IMR-90 (cell line): Measurements from ENCODE around the gene ERP27. TPM values are rescaled to one million over a fixed set of nuclear protein-coding genes. Genes with fewer than 3 reads are reported as not detected.

Source experiments
- ATAC-seq: fragments of 200-7000 bp; cut with Tn5 transposase; 2 replicates; pipeline ENCODE4 v1.9.1; 2020; ENCODE audit warnings: low read depth, mild to moderate bottlenecking, moderate library complexity
- BruUV-seq: library from RNA; stranded (reverse); fragments of 400-500 nt; replicated peaks from 2 replicates; lab custom pipeline; 2021; lab: Mats Ljungman, UMichigan
- CTCF ChIA-PET: fragments of 300-600 bp; formaldehyde crosslinking; extraction: SDS; loops from one replicate; lab custom pipeline; 2021; ENCODE audit warnings: antibody characterized with exemption; lab: Yijun Ruan, JAX
- POLR2A ChIA-PET: fragments of 300-600 bp; sonication (Branson Sonifier 250); formaldehyde crosslinking; loops from one replicate; lab custom pipeline; 2022; ENCODE audit warnings: antibody characterized with exemption; ENCODE audit not compliant: unreplicated experiment; lab: Charles Lee
- DNase-seq: peaks from one replicate; pipeline ENCODE4 v3.0.0; 2013
- H2AFZ ChIP-seq: replicated peaks from 2 replicates; pipeline ENCODE3; 2013; ENCODE audit warnings: low read length, mild to moderate bottlenecking; ENCODE audit not compliant: poor library complexity
- H2AK5ac ChIP-seq: 2 replicates; pipeline ENCODE4 v1.6.1; 2013; ENCODE audit warnings: low read depth, low read length, inconsistent platforms
- H2AK9ac ChIP-seq: replicated peaks from 2 replicates; pipeline ENCODE3; 2013; ENCODE audit warnings: mild to moderate bottlenecking, low read depth, low read length, moderate library complexity; ENCODE audit not compliant: poor library complexity
- H2BK120ac ChIP-seq: 2 replicates; pipeline ENCODE4 v1.6.1; 2013; ENCODE audit warnings: low read depth, low read length, inconsistent platforms
- H2BK15ac ChIP-seq: 3 replicates; pipeline ENCODE4 v1.6.1; 2013; ENCODE audit warnings: low read depth, low read length, inconsistent platforms
- H2BK20ac ChIP-seq: 2 replicates; pipeline ENCODE4 v1.6.1; 2013; ENCODE audit warnings: low read depth, mild to moderate bottlenecking, inconsistent platforms, low read length, moderate library complexity
- H2BK5ac ChIP-seq: 2 replicates; pipeline ENCODE4 v1.6.1; 2013; ENCODE audit warnings: mild to moderate bottlenecking, low read depth, low read length, inconsistent platforms; ENCODE audit not compliant: poor library complexity, severe bottlenecking
- H3K14ac ChIP-seq: replicated peaks from 2 replicates; pipeline ENCODE4 v1.6.1; 2013; ENCODE audit warnings: low read depth, low read length, inconsistent platforms
- H3K18ac ChIP-seq: 2 replicates; pipeline ENCODE4 v1.6.1; 2013; ENCODE audit warnings: low read depth, low read length, control low read depth
- H3K23ac ChIP-seq: 2 replicates; pipeline ENCODE4 v1.6.1; 2013; ENCODE audit warnings: low read depth, low read length, inconsistent platforms
- H3K27ac ChIP-seq: 2 replicates; pipeline ENCODE4 v1.5.1; 2013; ENCODE audit warnings: mild to moderate bottlenecking, control low read depth, low read length; ENCODE audit not compliant: insufficient read depth
- H3K27me3 ChIP-seq: 2 replicates; pipeline ENCODE4 v1.6.1; 2013; ENCODE audit warnings: low read length; ENCODE audit not compliant: control insufficient read depth, insufficient read depth
- H3K36me3 ChIP-seq: 2 replicates; pipeline ENCODE4 v1.6.1; 2013; ENCODE audit warnings: low read length, mixed read lengths; ENCODE audit not compliant: control insufficient read depth, insufficient read depth
- H3K4ac ChIP-seq: 2 replicates; pipeline ENCODE4 v1.6.1; 2013; ENCODE audit warnings: low read depth, low read length, inconsistent platforms
- H3K4me1 ChIP-seq: 2 replicates; pipeline ENCODE4 v1.6.1; 2013; ENCODE audit warnings: low read length, mixed read lengths; ENCODE audit not compliant: control insufficient read depth, insufficient read depth
- H3K4me2 ChIP-seq: 2 replicates; pipeline ENCODE4 v1.6.1; 2013; ENCODE audit warnings: low read depth, mild to moderate bottlenecking, control low read depth, low read length, moderate library complexity
- H3K4me3 ChIP-seq: 2 replicates; pipeline ENCODE4 v1.5.1; 2013; ENCODE audit warnings: low read depth, mild to moderate bottlenecking, control low read depth, low read length, moderate library complexity; ENCODE audit not compliant: insufficient read depth
- H3K56ac ChIP-seq: 2 replicates; pipeline ENCODE4 v1.6.1; 2013; ENCODE audit warnings: low read length, inconsistent platforms; ENCODE audit not compliant: insufficient read depth; ENCODE audit errors: extremely low read depth
- H3K79me1 ChIP-seq, 2 experiments: 2 replicates each; pipeline ENCODE4 v1.6.1; 2013; ENCODE audit warnings: low read length in 2 of 2, inconsistent platforms in 1 of 2, low read depth in 1 of 2
- H3K9ac ChIP-seq: 2 replicates; pipeline ENCODE4 v1.6.1; 2013; ENCODE audit warnings: low read depth, low read length, control low read depth
- H3K9me1 ChIP-seq: 2 replicates; pipeline ENCODE4 v1.6.1; 2013; ENCODE audit warnings: low read length, inconsistent platforms; ENCODE audit not compliant: insufficient read depth
- H3K9me3 ChIP-seq: 2 replicates; pipeline ENCODE4 v1.6.1; 2013; ENCODE audit warnings: low read length; ENCODE audit not compliant: control insufficient read depth, insufficient read depth
- H4K20me1 ChIP-seq: 2 replicates; pipeline ENCODE4 v1.6.1; 2013; ENCODE audit warnings: low read length, inconsistent platforms; ENCODE audit not compliant: insufficient read depth
- H4K5ac ChIP-seq: 2 replicates; pipeline ENCODE4 v1.6.1; 2013; ENCODE audit warnings: mild to moderate bottlenecking, low read depth, low read length, control low read depth
- H4K8ac ChIP-seq, 2 experiments: 2 replicates each; pipeline ENCODE4 v1.6.1; 2013; ENCODE audit warnings: low read depth in 2 of 2, low read length in 2 of 2, control low read depth in 1 of 2, inconsistent platforms in 1 of 2
- H4K91ac ChIP-seq: 2 replicates; pipeline ENCODE4 v1.6.1; 2013; ENCODE audit warnings: low read depth, low read length, inconsistent platforms; ENCODE audit not compliant: insufficient read depth
- ELK1 ChIP-seq: fragments of 150-350 bp; IDR thresholded peaks from 2 replicates; pipeline ENCODE4 v1.6.1; 2016; ENCODE audit warnings: low read depth, mild to moderate bottlenecking, low read length, moderate library complexity, borderline replicate concordance
- FOS ChIP-seq: fragments of 150-350 bp; IDR thresholded peaks from 2 replicates; pipeline ENCODE4 v1.6.1; 2016; ENCODE audit warnings: low read depth, low read length
- MAFK ChIP-seq: IDR thresholded peaks from 2 replicates; pipeline ENCODE4 v1.6.1; 2012; ENCODE audit warnings: low read depth, low read length, improper control_type of control experiment
- POLR2A ChIP-seq: IDR thresholded peaks from 2 replicates; pipeline ENCODE4 v1.6.1; 2012; ENCODE audit warnings: mild to moderate bottlenecking, low read depth, low read length
- RFX5 ChIP-seq: IDR thresholded peaks from 2 replicates; pipeline ENCODE4 v1.8.0; 2012; ENCODE audit warnings: low read depth, mild to moderate bottlenecking, low read length, moderate library complexity
- SMC3 ChIP-seq: fragments of 150-350 bp; IDR thresholded peaks from 2 replicates; pipeline ENCODE4 v1.6.1; 2016; ENCODE audit warnings: low read depth, mild to moderate bottlenecking, antibody characterized with exemption, low read length, moderate library complexity
- USF2 ChIP-seq: fragments of 150-350 bp; IDR thresholded peaks from 2 replicates; pipeline ENCODE4 v1.6.1; 2017; ENCODE audit warnings: mild to moderate bottlenecking, antibody characterized with exemption, low read length, low read depth
- WGBS, 2 experiments: methylation state at CpG; one replicate each; pipeline versions ENCODE4 v1.1.5 to v1.1.7; 2013; ENCODE audit warnings: missing lambda C conversion rate in 2 of 2; ENCODE audit not compliant: insufficient read length in 1 of 2; ENCODE audit errors: extremely low coverage in 2 of 2; 5-methylcytosine and 5-hydroxymethylcytosine counted together
- dilution Hi-C: fragments of 300-500 bp; cut with HindIII; formaldehyde crosslinking; loops from one replicate; pipeline ENCODE4 v1.14.3; 2018; ENCODE audit warnings: low sequenced_read_pairs; ENCODE audit not compliant: unreplicated experiment
- in situ Hi-C: fragments of 300-500 bp; cut with MboI; formaldehyde crosslinking; loops from 3 replicates; pipeline ENCODE4 v1.14.3; 2019; ENCODE audit warnings: low sequenced_read_pairs, inconsistent platforms, mixed read lengths
- intact Hi-C: fragments of 100-400 bp; cut with micrococcal nuclease; formaldehyde crosslinking; loops from 2 replicates; pipeline ENCODE4 v1.10.0; 2022
- polyA plus RNA-seq, 3 experiments: library from polyadenylated mRNA; depleted of rRNA; stranded (reverse); fragments of >200 nt; gene quantifications; 2 replicates each; pipeline ENCODE4 v1.2.3, GENCODE V29; 2012; ENCODE audit warnings: low replicate concordance in 1 of 3
- total RNA-seq: library from RNA; depleted of rRNA; stranded (reverse); fragments of >200 nt; gene quantifications from 2 replicates; pipeline ENCODE4 v1.2.3, GENCODE V29; 2012
- TF ChIP-seq, protein P1 (sequence below): conservative IDR thresholded peaks from 2 replicates; pipeline ENCODE4 v1.5.1; 2012; ENCODE audit warnings: mild to moderate bottlenecking, low read depth, low read length, improper control_type of control experiment

Gene ERP27
- total and polyA plus RNA-seq, 2 of the 4 experiments (the other 2 are of a cell fraction), result not detected

DNA sequence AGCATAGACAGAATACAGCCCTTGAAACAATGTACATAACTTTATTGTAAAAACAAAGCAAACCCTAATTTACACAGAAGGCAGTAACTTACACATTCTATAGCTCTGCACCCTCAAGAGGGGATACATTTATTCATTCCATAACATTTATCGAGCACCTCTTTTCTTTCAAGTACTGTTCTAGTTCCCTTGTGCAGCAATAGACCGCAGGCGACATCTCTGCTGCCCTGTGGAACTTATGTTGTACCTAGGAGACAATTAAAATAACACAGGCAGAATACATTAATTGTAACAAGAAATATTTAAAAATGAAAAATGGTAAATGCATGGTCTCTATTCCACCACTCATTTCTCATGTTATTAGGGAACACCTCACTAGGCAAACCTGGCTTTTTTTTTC, 24.5 kb upstream of the ERP27 start:
- Histone ChIP-seq H3K9me1 (peaks cover 3% of the 10 kb centered on the region; the same call in 1 of the 2 replicates), H3K9me3 (no peaks in the 10 kb centered on the region), H3K9ac (no peak overlapping the region), H3K4ac (no peak overlapping the region), H3K27ac (no peak overlapping the region), H3K18ac (no peak overlapping the region), H4K8ac (no peak overlapping the region), H3K23ac (no peak overlapping the region), H2AK9ac (no peak overlapping the region), H3K56ac (no peak overlapping the region), H3K4me3 (no peak overlapping the region), H2BK5ac (no peak overlapping the region), H3K27me3 (no peaks in the 10 kb centered on the region), H4K5ac (no peak overlapping the region), H2BK120ac (no peak overlapping the region), H2AFZ (no peak overlapping the region), H2BK20ac (no peak overlapping the region), H3K4me2 (no peak overlapping the region), H4K20me1 (no peaks in the 10 kb centered on the region), H4K91ac (no peak overlapping the region), H2AK5ac (no peak overlapping the region), H2BK15ac (no peak overlapping the region), H3K36me3 (no peaks in the 10 kb centered on the region), H3K4me1 (peaks cover 3% of the 10 kb centered on the region; the same call in 1 of the 2 replicates), H3K79me1 (no peaks in the 10 kb centered on the region), H3K14ac (no peak overlapping the region)
- dilution Hi-C loops, result no loop called here
- TF ChIP-seq FOS (no peak), ELK1 (no peak), POLR2A (no peak), USF2 (no peak), MAFK (no peak), SMC3 (no peak), RFX5 (no peak)
- TF ChIP-seq, protein P1, sequence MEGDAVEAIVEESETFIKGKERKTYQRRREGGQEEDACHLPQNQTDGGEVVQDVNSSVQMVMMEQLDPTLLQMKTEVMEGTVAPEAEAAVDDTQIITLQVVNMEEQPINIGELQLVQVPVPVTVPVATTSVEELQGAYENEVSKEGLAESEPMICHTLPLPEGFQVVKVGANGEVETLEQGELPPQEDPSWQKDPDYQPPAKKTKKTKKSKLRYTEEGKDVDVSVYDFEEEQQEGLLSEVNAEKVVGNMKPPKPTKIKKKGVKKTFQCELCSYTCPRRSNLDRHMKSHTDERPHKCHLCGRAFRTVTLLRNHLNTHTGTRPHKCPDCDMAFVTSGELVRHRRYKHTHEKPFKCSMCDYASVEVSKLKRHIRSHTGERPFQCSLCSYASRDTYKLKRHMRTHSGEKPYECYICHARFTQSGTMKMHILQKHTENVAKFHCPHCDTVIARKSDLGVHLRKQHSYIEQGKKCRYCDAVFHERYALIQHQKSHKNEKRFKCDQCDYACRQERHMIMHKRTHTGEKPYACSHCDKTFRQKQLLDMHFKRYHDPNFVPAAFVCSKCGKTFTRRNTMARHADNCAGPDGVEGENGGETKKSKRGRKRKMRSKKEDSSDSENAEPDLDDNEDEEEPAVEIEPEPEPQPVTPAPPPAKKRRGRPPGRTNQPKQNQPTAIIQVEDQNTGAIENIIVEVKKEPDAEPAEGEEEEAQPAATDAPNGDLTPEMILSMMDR, result no peak
- no TSS peak for BruUV-seq
- WGBS, 2 experiments, result no CpG with 5 or more reads among the region's 3 CpGs
- no peak for DNase-seq
- ChIA-PET CTCF (no interaction called here), POLR2A (no interaction called here)
- in situ Hi-C loops, result no loop called here
- intact Hi-C loops, result no loop called here
- no peak for ATAC-seq
